Nephron (organoid): ENCODE measurements around the gene DTD2.
A peak's percentile ranks its signal among the peaks of the same experiment; 100 is the strongest.

ENCODE experiments used
- H3K27ac Mint-ChIP-seq, 3 experiments: 2 replicates each; pipeline ENCODE4 v1.8.0; 2020; ENCODE audit warnings: mixed read lengths in 3 of 3, mild to moderate bottlenecking in 2 of 3, moderate library complexity in 1 of 3
- H3K27me3 Mint-ChIP-seq: 2 replicates; pipeline ENCODE4 v1.8.0; 2021; ENCODE audit warnings: low read depth, mild to moderate bottlenecking, moderate library complexity, mixed read lengths
- H3K36me3 Mint-ChIP-seq: 2 replicates; pipeline ENCODE4 v1.8.0; 2020; ENCODE audit warnings: low read depth, mixed read lengths
- H3K4me1 Mint-ChIP-seq: 2 replicates; pipeline ENCODE4 v1.8.0; 2020; ENCODE audit warnings: mixed read lengths
- H3K4me3 Mint-ChIP-seq, 3 experiments: 2 replicates each; pipeline ENCODE4 v1.8.0; 2020; ENCODE audit warnings: mild to moderate bottlenecking in 3 of 3, mixed read lengths in 3 of 3, moderate library complexity in 2 of 3
- H3K9me3 Mint-ChIP-seq: 2 replicates; pipeline ENCODE4 v1.8.0; 2020; ENCODE audit warnings: mixed read lengths
- CTCF ChIP-seq, 3 experiments: fragments of 200-600 bp; sonication (generic); IDR thresholded peaks; one replicate each; pipeline ENCODE4 v1.5.0; 2021; ENCODE audit warnings: antibody characterized with exemption in 3 of 3; ENCODE audit not compliant: unreplicated experiment in 3 of 3

DTD2 gene

GRCh38 chr14:31428011-31428410, 29.3 kb downstream of the DTD2 start:
- peaks cover 22% of the 10 kb centered on the region for H3K36me3 Mint-ChIP-seq
- no peaks in the 10 kb centered on the region for H3K27me3 Mint-ChIP-seq

GRCh38 chr14:31426663-31427062, 30.6 kb downstream of the DTD2 start:
- H3K4me3 Mint-ChIP-seq, result no peak overlapping the region
- H3K36me3 Mint-ChIP-seq, result peaks cover 10% of the 10 kb centered on the region
- no peak for TF ChIP-seq CTCF (IDR thresholded peaks at IDR 0.05; ENCODE audit: unreplicated experiment in 3 of 3)
- peaks cover 7% of the 10 kb centered on the region for H3K9me3 Mint-ChIP-seq
- no peak overlapping the region for H3K27ac Mint-ChIP-seq
- H3K4me1 Mint-ChIP-seq, result no peaks in the 10 kb centered on the region
- H3K27me3 Mint-ChIP-seq, result no peaks in the 10 kb centered on the region

More at GRCh38 chr14:31428011-31428410, 29.3 kb downstream of the DTD2 start:
- Mint-ChIP-seq H3K27ac (no peak overlapping the region), H3K4me3 (no peak overlapping the region), H3K4me1 (no peaks in the 10 kb centered on the region), H3K9me3 (peaks cover 17% of the 10 kb centered on the region)
- TF ChIP-seq CTCF (IDR thresholded peaks at IDR 0.05; ENCODE audit: unreplicated experiment in 3 of 3), result no peak

- no peaks in the 10 kb centered on the region for H3K4me1 Mint-ChIP-seq
- no peak overlapping the region for H3K4me3 Mint-ChIP-seq
- H3K36me3 Mint-ChIP-seq, result peaks cover 4% of the 10 kb centered on the region
- TF ChIP-seq CTCF (IDR thresholded peaks at IDR 0.05; ENCODE audit: unreplicated experiment in 3 of 3), result no peak
- H3K27me3 Mint-ChIP-seq, result no peaks in the 10 kb centered on the region
- H3K9me3 Mint-ChIP-seq, result peaks cover 2% of the 10 kb centered on the region
- no peak overlapping the region for H3K27ac Mint-ChIP-seq
These were observed 31.4 kb downstream of the DTD2 start for GRCh38 chr14:31425905-31426304.

- Mint-ChIP-seq H3K27me3 (no peaks in the 10 kb centered on the region), H3K27ac (peak overlapping the region; percentile 80 to 99 (median 98)), H3K36me3 (no peaks in the 10 kb centered on the region), H3K4me1 (peaks cover 15% of the 10 kb centered on the region), H3K4me3 (peak overlapping the region; percentile 97 to 100 (median 99)), H3K9me3 (no peaks in the 10 kb centered on the region)
- TF ChIP-seq CTCF (IDR thresholded peaks at IDR 0.05; ENCODE audit: unreplicated experiment in 3 of 3), result no peak
These were observed 36.1 kb downstream of the DTD2 start for GRCh38 chr14:31421200-31421599.

GRCh38 chr14:31420319-31421111, 36.8 kb downstream of the DTD2 start, which contains the start of gene HEATR5A:
Gene HEATR5A (minus strand): TSS chr14:31420550. CDS start chr14:31402975, 17,575 bp downstream.
- no peaks in the 10 kb centered on the region for H3K9me3 Mint-ChIP-seq
- peak within 1 kb of the TSS; percentile 97 to 100 (median 99) for H3K4me3 Mint-ChIP-seq
- H3K4me1 Mint-ChIP-seq, result peaks cover 15% of the 10 kb centered on the region
- no peaks in the 10 kb centered on the region for H3K36me3 Mint-ChIP-seq
- H3K27ac Mint-ChIP-seq, result peak within 1 kb of the TSS; percentile 80 to 99 (median 98)
- no peaks in the 10 kb centered on the region for H3K27me3 Mint-ChIP-seq
- no peak for TF ChIP-seq CTCF (IDR thresholded peaks at IDR 0.05; ENCODE audit: unreplicated experiment in 3 of 3)

- no peak for TF ChIP-seq CTCF (IDR thresholded peaks at IDR 0.05; ENCODE audit: unreplicated experiment in 3 of 3)
- no peaks in the 10 kb centered on the region for H3K27me3 Mint-ChIP-seq
- peaks cover 15% of the 10 kb centered on the region for H3K4me1 Mint-ChIP-seq
- H3K36me3 Mint-ChIP-seq, result no peaks in the 10 kb centered on the region
- H3K4me3 Mint-ChIP-seq, result peak overlapping the region; percentile 97 to 100 (median 99)
- no peaks in the 10 kb centered on the region for H3K9me3 Mint-ChIP-seq
- H3K27ac Mint-ChIP-seq, result peak overlapping the region; percentile 80 to 99 (median 98)
These were observed 37.4 kb downstream of the DTD2 start for GRCh38 chr14:31419967-31420318.
